Measurements from ENCODE around the gene EML2.
"Not testable (repeated sequence)": the region's sequence is repeated elsewhere in the genome, so short reads cannot be mapped to it uniquely, and the experiment has no call there.

EML2 gene

GRCh38 chr19:45653634-45654033 lies 14.4 kb upstream of the EML2 start:
- DNase-seq, result no peak

DNA sequence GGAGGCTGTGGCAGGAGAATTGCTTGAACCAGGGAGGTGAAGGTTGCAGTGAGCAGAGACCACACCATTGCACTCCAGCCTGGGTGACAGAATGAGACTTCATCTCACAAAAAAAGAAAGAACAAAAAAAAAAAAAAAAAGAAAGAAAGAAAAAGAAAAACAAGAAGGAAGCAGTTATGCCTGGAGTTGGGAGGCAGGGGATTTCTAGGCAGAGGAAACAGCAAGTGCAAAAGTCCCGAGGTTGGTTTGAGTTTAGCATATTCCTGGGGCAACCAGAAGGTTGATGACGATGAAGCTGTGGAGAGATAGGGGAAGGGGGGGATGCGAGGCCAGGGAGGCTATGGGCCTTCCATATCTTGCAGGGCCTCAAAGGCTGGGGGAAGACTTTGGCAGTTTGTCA lies 11.5 kb upstream of the EML2 start:
- DNase-seq, result no peak

- no peak for DNase-seq
Measured at GRCh38 chr19:45646345-45646698, 7.1 kb upstream of the EML2 start.

DNA sequence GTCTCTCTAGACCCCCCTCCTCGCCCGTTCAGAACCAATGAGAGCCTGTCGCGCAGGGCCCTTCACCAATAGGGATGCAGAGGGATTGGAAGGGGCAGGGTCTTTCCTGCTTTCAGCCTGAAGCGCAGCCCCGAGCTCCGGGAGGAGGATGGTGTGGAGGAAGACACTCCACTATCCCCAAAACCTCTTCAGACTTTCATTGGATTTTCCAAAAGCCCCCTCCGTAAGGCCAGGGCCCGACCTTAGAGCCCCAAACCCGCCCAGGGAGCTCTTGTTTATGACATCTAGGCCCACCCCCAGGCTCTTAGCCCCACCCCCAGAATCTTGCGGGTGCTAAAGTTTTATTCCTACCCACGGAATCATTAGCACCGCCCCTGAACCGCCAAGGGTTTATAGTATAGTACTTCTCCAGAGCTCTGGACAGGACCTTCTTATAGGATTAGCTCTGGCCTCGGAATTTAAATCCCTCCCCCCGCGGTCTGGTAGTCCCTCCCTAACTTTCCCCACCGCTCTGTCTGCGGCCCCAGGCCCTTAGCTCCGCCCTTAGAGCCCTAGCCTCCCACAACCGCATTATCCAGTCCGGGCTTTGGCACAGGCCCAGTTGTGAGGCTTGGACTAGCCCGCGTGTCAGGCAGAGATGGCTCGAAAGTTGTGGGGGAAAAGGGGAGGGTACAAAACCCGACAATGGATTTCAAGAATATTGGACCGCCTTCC lies 6.6 kb upstream of the EML2 start:
- peak; percentile 92 for DNase-seq

DNA sequence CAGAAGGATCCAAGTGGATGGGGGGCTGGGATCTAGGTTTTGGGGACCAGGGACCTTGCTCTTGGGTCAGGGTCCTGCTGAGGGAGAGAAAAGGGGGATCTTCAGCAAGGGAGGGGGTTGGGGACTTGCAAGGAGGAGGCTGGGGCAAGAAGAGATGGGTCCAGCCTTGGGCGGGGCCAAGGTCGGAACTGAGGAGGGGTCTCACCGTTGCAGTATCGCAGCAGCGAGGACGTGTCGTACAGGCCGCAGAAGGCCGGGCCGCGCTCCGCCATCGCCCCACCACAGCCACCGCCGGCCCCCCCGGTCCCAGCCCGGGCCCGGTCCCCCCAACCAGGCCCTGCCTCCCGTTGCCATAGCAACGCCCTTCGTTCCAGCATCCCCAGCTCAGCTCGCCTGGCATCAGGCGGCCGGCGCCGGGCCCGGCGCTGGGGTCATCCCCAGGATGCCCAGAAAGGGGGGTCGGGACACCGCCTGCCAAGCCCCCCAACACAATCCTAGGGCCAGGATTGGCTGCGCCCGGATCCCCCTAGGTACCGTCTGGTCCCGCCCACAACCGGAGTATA lies 6.0 kb upstream of the EML2 start:
- no peak for DNase-seq

DNA sequence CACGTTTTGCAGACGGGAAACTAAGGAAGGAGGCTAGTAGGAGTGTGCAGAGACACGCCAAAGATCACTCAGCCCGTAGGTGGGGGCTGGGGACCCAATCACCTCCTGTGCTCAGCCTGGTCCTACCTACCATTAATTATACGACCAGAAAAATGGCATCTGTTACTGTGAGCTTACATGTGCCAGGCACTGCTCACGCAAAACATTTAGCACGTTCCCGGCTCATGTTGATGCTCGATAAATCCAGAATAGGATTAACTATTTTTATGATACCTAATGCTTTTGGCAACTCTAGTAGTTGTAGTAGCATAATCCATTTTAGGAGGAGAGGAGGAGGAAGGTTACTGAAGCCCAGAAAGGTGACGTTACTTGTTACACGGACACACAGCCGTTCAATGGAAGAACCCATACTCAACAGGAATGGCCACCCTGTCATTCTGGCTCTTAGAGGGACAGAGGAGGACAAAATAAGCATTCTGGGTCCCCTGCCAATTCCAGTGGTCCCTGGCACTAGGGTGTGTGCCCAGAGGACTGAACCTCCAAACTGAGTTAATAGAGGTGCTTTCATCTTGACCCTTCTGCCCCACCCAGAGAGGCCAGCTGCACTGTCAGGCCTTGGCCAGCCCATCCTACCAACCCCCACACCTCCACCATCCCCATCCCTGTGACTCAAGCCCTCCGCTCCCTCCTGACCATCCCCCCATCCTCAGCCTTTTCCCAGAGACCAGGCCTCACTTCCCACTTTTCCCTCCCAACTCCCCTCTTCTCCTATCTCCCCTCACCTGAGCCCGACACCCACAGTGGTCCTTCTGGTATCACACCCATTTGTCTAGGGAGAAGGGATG lies 5.0 kb upstream of the EML2 start:
- DNase-seq, result no peak

DNA sequence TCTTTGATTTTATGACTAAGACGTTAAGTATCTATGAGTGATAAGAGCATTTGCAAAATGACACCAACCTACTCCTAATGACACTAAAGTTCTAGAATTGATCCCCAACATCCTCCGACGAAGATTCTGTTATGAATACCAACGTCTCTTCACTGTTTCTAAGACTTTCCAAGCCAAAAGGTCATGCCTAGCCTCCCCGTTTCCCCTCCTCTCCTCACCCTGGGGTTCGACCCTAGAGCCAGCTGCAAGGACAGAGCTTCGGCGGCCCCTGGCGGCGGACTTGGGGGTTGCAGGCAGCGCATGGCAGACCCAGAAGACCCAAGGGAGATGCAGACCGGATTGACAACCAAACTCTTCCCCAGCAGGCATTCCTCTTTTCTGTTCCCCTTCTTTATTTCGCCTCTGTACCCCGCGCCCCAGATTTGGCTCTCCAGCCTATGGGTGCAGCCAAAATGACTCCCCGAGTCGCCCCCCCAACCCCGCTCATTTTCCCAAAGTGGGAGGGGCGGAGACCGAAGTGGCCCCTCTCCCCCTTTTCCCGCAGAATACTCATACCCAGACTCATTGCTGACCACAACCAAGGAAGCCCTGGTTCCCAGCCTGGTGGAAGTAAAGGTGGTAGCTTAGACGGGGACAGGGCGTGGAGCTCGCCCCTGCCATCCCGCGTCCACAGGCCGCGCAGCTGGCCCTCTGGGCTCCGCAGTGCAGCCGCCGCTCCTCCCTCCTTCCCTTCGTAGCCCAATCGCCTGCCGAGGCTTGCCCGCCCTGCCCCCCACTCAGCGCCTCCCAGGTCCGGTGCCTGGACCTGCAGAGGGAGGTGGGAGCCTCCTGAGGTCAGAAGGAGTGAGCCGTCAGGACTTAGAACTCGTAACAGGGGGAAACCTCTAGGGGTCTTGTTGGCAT lies 4.1 kb upstream of the EML2 start:
- peak; percentile 74 for DNase-seq

DNA sequence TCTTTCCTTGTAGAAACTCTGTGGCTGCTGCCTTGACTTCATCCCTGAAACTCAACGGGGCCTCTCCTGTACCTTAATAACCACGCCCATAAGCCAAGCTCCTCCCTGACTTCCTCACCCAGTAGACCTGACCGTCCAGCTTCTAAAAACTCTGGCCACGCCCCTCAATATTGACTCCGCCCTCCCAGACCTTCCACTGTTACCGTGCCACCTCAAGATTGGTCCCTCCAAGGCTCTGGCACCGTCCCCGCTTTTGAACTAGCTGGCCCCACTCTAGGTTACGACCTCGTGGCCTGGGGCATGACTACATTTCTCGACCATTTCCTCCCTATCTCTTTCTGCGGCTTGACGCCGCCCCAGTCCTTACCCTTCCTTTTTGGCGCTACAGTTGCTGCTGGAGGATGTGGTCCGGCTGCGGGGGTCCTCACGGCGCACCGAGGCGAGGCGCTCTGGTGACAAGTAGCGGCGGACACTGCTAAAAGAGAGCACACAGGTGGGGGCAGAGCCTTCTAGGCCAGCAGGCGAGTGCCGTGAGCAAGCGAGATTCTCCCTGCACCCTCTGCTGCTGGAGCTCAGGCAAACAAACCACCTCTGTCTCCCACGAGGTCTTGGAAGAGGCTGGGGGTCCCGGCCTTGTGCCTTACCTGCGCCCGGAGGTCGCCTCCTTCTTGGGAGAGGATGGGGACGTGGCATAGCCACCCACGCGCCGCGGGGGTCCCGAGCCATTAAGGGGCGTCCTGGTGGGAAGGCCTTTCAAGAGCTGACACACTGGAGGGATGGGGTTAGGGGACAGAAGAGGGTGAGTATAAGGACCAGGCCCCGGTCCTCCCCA lies 2.3 kb upstream of the EML2 start:
- peak; percentile 80 for DNase-seq

GRCh38 chr19:45640849-45641273 lies 1.7 kb upstream of the EML2 start:
- DNase-seq, result no peak

DNA sequence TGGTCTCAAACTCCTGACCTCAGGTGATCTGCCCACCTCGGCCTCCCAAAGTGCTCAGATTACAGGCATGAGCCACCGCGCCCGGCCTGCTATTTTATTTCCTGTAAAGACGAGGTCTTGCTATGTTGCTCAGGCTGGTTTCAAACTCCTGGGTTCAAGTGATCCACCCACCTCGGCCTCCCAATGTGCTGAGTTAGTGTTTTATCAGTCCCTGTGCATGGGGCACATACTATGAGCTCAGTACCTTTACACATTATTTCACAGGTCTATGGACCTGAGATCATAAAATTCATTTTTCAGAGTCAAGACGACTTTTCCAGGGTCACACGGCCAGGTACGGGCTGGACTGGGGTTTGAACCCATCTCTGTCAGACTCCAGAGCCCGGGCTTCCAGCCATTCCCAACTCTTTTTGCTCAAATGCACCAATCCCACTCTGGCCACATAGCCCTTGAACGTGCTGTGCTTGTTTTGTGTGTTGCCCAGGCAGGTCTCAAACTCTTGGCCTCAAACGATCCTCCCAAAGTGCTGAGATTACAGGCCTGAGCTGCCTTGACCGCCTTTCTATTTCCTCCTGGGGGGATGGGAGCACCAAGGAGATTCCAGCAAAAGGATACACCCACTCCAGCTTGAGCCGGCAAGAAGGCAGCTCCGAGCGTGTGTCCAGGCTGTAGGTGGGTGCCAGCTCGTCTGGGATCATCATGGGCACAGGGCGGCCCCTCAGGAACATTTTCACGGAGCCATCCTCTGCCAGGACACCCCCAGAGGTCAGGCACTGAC lies 1.1 kb downstream of the EML2 start:
- DNase-seq, result peak; percentile 34

GRCh38 chr19:45636902-45637301 lies 2.3 kb downstream of the EML2 start:
- DNase-seq, result no peak

GRCh38 chr19:45636275-45636674 lies 2.9 kb downstream of the EML2 start:
- DNase-seq, result no peak

DNA sequence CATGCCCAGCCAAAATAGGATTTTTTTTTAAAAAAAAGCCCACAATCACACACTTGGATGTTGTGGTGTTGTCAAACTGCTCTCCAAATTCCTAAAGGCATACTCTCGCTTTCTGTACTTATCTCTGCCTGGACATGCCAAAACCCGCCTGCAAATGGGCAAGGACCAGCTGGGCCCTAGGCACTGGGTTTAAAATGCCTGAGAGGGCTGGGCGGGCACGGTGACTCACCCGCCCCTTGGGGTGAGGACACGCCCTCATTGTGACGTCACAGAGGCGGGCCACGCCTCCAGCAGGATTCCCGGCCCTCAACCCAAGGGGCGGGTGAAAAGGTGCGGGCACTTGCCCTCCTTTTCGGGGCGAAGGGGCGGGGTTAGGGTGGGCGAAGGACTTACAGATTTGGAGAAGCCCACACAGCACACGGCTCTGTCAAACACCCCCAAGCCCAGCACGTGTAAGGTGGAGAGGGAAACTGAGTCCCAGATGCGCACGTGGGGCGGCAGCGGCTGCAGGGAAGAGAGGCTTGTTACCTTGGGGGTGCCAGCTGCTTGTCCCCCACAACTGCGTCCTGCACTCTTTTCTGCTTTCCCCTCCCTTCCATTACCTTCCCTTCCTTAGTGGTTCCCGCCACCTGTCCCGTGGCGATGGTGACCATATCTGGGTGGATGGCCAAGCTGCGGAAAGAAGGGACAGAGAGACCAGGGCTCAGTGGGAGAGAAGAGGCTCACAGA lies 6.6 kb downstream of the EML2 start:
- DNase-seq, result peak; percentile 91

DNA sequence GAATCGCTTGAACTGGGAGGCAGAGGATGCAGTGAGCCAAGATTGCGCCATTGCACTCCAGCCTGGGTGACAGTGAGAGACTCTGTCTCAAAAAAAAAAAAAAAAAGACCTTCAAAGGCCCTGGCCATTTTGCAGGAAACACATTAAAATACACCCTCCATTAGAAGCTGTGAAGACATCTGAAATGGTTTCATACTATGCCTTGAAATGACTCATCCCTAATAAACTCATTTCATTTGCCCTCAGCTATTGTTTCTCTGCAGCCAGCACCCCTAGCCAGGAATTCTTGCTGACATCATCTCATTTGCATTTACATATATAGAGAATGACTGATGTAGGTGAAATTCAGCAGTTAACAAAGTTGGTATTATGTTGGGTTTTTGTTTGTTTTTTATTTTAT lies 8.7 kb downstream of the EML2 start:
- peak; percentile 97 for DNase-seq

GRCh38 chr19:45629704-45630103 lies 9.5 kb downstream of the EML2 start:
- DNase-seq, result no peak

GRCh38 chr19:45628219-45628618 lies 11.0 kb downstream of the EML2 start:
- DNase-seq, result not testable (repeated sequence)

DNA sequence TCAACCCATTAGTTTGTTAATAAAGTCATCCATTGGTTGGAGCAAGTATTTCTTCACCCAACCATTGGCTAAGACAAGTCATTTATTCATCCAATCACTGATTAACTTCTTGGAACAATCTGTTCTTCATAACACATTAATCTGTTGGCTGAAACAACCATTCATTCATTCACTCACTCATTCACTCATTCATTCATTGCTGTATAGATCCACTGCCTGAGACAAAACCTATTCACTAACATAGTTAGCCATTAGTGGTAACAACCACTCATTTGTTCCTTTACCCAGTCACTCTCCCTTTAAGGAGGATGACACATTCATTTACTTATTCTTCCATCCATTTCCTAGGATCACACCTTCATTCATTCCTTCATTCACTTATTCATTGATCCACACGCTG lies 15.2 kb downstream of the EML2 start:
- no peak for DNase-seq

GRCh38 chr19:45621976-45622503 lies 17.2 kb downstream of the EML2 start:
- no peak for DNase-seq

DNA sequence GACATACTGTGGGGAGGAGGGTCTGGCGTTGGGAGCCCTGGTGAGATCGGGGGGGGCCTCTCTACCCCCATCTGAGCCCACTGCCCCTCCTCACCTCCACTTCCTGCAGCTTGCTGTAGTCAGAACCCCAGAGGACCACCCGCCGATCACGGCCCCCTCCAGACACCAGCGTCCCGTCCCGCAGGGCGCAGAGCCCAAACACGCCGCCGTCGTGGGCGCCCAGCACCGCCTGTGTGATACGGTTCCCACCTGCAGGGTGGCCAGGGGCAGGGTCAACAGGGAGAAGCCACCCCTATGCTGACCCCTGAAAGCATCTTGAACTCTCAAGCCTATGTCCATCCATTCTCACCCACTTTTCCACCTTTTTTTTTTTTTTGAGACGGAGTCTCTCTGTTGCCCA lies 17.8 kb downstream of the EML2 start:
- DNase-seq, result no peak

DNA sequence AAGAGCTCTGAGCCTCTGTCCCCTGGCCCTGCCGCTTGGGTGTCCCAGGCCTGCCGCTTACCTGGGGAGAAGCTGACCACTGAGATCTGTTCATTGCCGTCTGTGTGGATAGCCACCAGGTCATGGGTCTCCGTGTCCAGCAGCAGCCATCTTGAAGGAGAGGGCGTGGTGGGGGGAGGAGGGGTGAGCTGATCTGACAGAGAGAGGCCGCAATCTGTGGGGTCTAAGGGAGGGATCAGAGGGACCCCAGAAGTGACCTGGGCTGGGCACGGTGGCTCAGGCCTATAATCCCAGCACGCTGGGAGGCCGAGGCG lies 22.5 kb downstream of the EML2 start:
- no peak for DNase-seq
